Heart right ventricle (tissue), 16 donors: ENCODE data around the gene RHEBL1. TPM values are rescaled to one million over a fixed set of nuclear protein-coding genes. Genes with fewer than 3 reads are reported as not detected.

Experiments used
- ATAC-seq, 8 donors: fragments of 200-7000 bp; cut with Tn5 transposase; one replicate each; pipeline ENCODE4 v1.9.1; 2020; ENCODE audit warnings: mild to moderate bottlenecking in 8 of 8, moderate library complexity in 8 of 8, moderate number of reproducible peaks in 1 of 8
- DNase-seq, 2 donors: peaks; one replicate each; pipeline ENCODE4 v3.0.0-alpha.2; 2020
- H3K27ac ChIP-seq, 10 donors: fragments of 200-600 bp; sonication (generic) in 2 of 10; one replicate each; pipeline versions ENCODE4 v1.5.0 to v1.8.0; 2020 to 2022; ENCODE audit warnings: mild to moderate bottlenecking in 3 of 10
- H3K27me3 ChIP-seq, 7 donors: fragments of 200-600 bp; one replicate each; pipeline ENCODE4 v1.8.0; 2021 to 2022; ENCODE audit warnings: mild to moderate bottlenecking in 2 of 7
- H3K36me3 ChIP-seq, 9 donors: fragments of 200-600 bp; sonication (generic) in 1 of 9; one replicate each; pipeline versions ENCODE4 v1.5.0 to v1.8.0; 2020 to 2022; ENCODE audit warnings: mild to moderate bottlenecking in 2 of 9
- H3K4me1 ChIP-seq, 9 donors: fragments of 200-600 bp; sonication (generic) in 1 of 9; one replicate each; pipeline versions ENCODE4 v1.5.0 to v1.8.0; 2020 to 2022; ENCODE audit warnings: mild to moderate bottlenecking in 4 of 9
- H3K4me3 ChIP-seq, 10 donors: fragments of 200-600 bp; sonication (generic) in 2 of 10; one replicate each; pipeline versions ENCODE4 v1.5.0 to v1.8.0; 2020 to 2022; ENCODE audit warnings: mild to moderate bottlenecking in 7 of 10, moderate library complexity in 2 of 10
- H3K9me3 ChIP-seq, 11 donors: fragments of 200-600 bp in 10 of 11; sonication (generic) in 2 of 11; one replicate each; pipeline versions ENCODE4 v1.5.0 to v1.8.0; 2013 to 2022; ENCODE audit warnings: mild to moderate bottlenecking in 2 of 11, control low read depth in 1 of 11, moderate library complexity in 1 of 11
- CTCF ChIP-seq, 9 donors: fragments of 200-600 bp; sonication (generic) in 2 of 9; IDR thresholded peaks; one replicate each; pipeline versions ENCODE4 v1.5.0 to v1.8.0; 2021 to 2022; ENCODE audit warnings: antibody characterized with exemption in 9 of 9, mild to moderate bottlenecking in 5 of 9, moderate library complexity in 1 of 9
- WGBS, 2 donors: extraction: QIAGEN DNeasy Blood & Tissue Kit; methylation state at CpG; one replicate each; pipeline ENCODE4 v1.1.7; 2013; ENCODE audit warnings: inconsistent platforms in 1 of 2; 5-methylcytosine and 5-hydroxymethylcytosine counted together
- intact Hi-C, 10 donors: fragments of 100-400 bp; cut with DNase I; formaldehyde crosslinking; loops; one replicate each; pipeline versions ENCODE4 v1.11.1 to v1.14.2; 2022
- polyA plus RNA-seq, 2 donors: library from polyadenylated mRNA; stranded (reverse); fragments of 200-250 nt; gene quantifications; one replicate each; pipeline ENCODE4 v1.2.3, GENCODE V29; 2013
- total RNA-seq, 10 donors: library from RNA; stranded (reverse); fragmentation: NEBNext Ultra II Directional in 3 of 10; extraction: Animal tissue kit (Norgen Biotek cat#: 25700) in 3 of 10; gene quantifications; one replicate each; pipeline versions ENCODE4 v1.2.1 to v1.2.4, GENCODE V29; 2021 to 2023
- donor health status: Arrhythmogenic right ventricular cardiomyopathy.
- donor health status: ischemic (EF 13 %, LVEDD 7.1; RV severe dilation, severe dysfunction).
- donor health status: healthy with polysubstance abuse.
- donor health status: DM: no; HTN: yes; CAD: no.
- donor health status: DM: no; HTN: no; CAD: no.
- donor health status: ischemic (EF 25% LVEDD 6.9; RV normal size, moderate dysfunction).
- donor health status: ischemic (EF 25% LVEDD 5.7; RV mildly dilated, moderate dysfunction).
- donor health status: healthy.
- donor health status: DM: yes; HTN: yes; CAD: no.
- donor health status: Ischemic cardiomyopathy.
- donor health status: ischemic (EF 35%, LVEDD 5.7; RV mildly dilated, moderate dysfunction).
- donor health status: nonischemic (EF 11% LVEDD 7.7; RV severe dilation, severe dysfunction).
- donor health status: DM: yes; HTN: yes; CAD: no.
- donor health status: PGD.
- donor health status: ischemic (EF 29% LVEDD 5.4; RV normal size, mild dysfunction).
- donor health status: nonischemic (EF 23%, LVEDD 6.1; RV moderate dilation, normal function).

RHEBL1 gene
- total and polyA plus RNA-seq, 12 donors = 0.23 to 1.9 (median 0.45) TPM; not detected in 2

GRCh38 chr12:49086116-49086515 is 16.3 kb upstream of the RHEBL1 start:
- no peaks in the 10 kb centered on the region for H3K36me3 ChIP-seq
- WGBS, 2 donors = 75 to 76% methylated on average over 3 of the region's 3 CpGs
- no peak for TF ChIP-seq CTCF (IDR thresholded peaks at IDR 0.05)
- no peak overlapping the region for H3K4me3 ChIP-seq
- peaks cover 7 to 29% (median 23%) of the 10 kb centered on the region in 7 donors for H3K27me3 ChIP-seq
- DNase-seq (no peak), ATAC-seq (no peak)
- no peak overlapping the region for H3K27ac ChIP-seq
- peaks cover 17 to 34% (median 33%) of the 10 kb centered on the region in 9 donors for H3K4me1 ChIP-seq
- peaks cover 0 to 4% (median 0%) of the 10 kb centered on the region in 11 donors for H3K9me3 ChIP-seq
- intact Hi-C loops = loop anchor here in 8 of 10 donors (5.0 to 10.0 kb wide), 4 partner anchors 36 to 151 kb away; no protein-coding TSS in a partner anchor

GRCh38 chr12:49084438-49084837 is 14.7 kb upstream of the RHEBL1 start:
- TF ChIP-seq CTCF (IDR thresholded peaks at IDR 0.05) = no peak
- Histone ChIP-seq H3K4me1 (peaks cover 8 to 17% (median 16%) of the 10 kb centered on the region in 9 donors), H3K27me3 (peaks cover 0 to 12% (median 8%) of the 10 kb centered on the region in 7 donors), H3K4me3 (no peak overlapping the region), H3K27ac (no peak overlapping the region), H3K9me3 (peaks cover 0 to 4% (median 0%) of the 10 kb centered on the region in 11 donors), H3K36me3 (no peaks in the 10 kb centered on the region)
- intact Hi-C loops = loop anchor here in 1 of 10 donors (10.0 kb wide), 1 partner anchor 150 kb away; no protein-coding TSS in a partner anchor
- ATAC-seq (no peak), DNase-seq (no peak)
- 97 to 98% methylated on average over 3 of the region's 3 CpGs for WGBS, 2 donors

- no peaks in the 10 kb centered on the region for H3K27me3 ChIP-seq
- no peak overlapping the region for H3K4me3 ChIP-seq
- ATAC-seq (no peak), DNase-seq (no peak)
- no peaks in the 10 kb centered on the region for H3K4me1 ChIP-seq
- WGBS, 2 donors = 58 to 75% methylated on average over 1 of the region's 1 CpG
- TF ChIP-seq CTCF (IDR thresholded peaks at IDR 0.05) = no peak
- no peak overlapping the region for H3K27ac ChIP-seq
- H3K36me3 ChIP-seq = no peaks in the 10 kb centered on the region
- peaks cover 0 to 4% (median 0%) of the 10 kb centered on the region in 11 donors for H3K9me3 ChIP-seq
- intact Hi-C loops = loop anchor here in 1 of 10 donors (10.0 kb wide), 1 partner anchor 155 kb away; no protein-coding TSS in a partner anchor
Measured at GRCh38 chr12:49079793-49080192, 10.0 kb upstream of the RHEBL1 start.

DNA sequence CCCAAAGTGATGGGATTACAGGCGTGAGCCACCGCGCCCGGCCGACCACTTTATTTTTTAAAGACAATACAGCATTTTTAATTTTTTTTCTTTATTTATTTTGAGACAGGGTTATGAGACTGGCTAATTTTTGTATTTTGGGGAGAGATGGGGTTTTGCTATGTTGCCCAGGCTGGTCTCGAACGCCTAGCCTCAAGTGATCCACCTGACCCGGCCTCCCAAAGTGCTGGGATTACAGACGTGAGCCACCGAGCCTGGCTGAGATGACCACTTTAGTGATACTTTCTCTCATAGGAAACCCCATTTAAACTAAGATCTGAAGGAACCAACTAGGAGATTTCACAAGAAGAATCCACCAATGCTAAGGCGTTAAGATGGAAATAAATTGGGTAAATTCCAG is 1.2 kb upstream of the RHEBL1 start:
- ATAC-seq = no peak
- Histone ChIP-seq H3K27me3 (no peaks in the 10 kb centered on the region), H3K4me1 (peaks cover 7 to 18% (median 12%) of the 10 kb centered on the region in 9 donors), H3K4me3 (no peak overlapping the region), H3K36me3 (no peaks in the 10 kb centered on the region), H3K27ac (no peak overlapping the region), H3K9me3 (no peaks in the 10 kb centered on the region)
- TF ChIP-seq CTCF (IDR thresholded peaks at IDR 0.05) = no peak
- DNase-seq = no peak
- intact Hi-C loops = loop anchor here in 1 of 10 donors (5.0 kb wide), 1 partner anchor 41 kb away; the partner anchor contains the start of gene LMBR1L
- 93 to 96% methylated on average over 11 of the region's 11 CpGs for WGBS, 2 donors
